ENCODE results near the gene YIF1B.

- TF ChIP-seq POLR2A (IDR thresholded peaks at IDR 0.05) (no peak), CTCF (IDR thresholded peaks at IDR 0.05) (no peak), POLR2AphosphoS5 (IDR thresholded peaks at IDR 0.05) (no peak), EP300 (IDR thresholded peaks at IDR 0.05; ENCODE audit: low read depth) (no peak)
Measured at GRCh38 chr19:38276942-38277517, 38.7 kb downstream of the YIF1B start.
